GM04504 (cell line): ENCODE data around the gene PRDM5.
A peak's percentile ranks its signal among the peaks of the same experiment; 100 is the strongest.

ENCODE experiments used
- DNase-seq: peaks from one replicate; pipeline ENCODE4 v3.0.0-alpha.2; 2012; ENCODE audit warnings: low read depth

PRDM5 gene

DNA sequence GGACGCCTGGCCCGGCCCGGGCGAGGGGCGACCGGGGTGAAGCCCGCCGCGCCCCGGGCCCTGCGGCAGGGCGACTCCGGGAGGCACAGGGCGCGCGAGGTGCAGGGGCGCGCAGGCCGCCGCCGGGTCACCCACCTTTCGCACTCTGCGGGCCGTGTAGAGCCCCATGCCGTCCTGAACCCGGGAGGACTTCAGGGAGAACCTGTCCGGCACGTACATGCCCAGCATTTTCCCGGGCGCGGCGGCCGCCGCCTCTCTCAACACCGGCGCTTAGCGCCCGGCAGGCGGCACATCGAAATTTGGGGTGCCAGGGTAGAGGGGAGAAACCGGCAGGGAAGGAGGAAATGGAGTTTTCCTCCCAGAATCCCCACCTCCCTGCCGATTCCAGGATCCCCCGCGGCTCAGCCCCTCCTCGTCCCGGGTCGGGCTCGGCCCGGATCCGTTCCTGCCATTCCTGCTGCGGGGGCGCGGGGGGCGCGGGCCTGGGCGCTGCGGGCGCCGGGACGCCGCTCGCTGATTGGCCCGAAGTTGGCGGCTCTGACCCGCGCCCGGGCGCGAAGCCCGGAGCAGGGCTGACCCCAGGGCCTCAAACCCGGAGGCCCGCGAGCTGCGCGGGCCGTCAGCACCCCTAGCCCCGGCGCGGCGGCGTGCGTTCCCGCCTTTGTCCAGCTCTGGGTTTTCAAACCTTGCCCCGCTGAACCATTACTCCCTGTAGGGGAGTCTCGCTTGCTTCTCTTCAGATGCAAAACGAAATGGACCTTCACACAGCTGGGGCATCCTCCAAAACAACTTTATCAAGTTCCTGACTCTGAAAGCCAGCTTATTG is at the start of gene PRDM5:
PRDM5 (minus strand) TSS at position 346 of the 826 bp plus-strand sequence; CDS start at position 228, 118 bp downstream.
- DNase-seq: peak; percentile 28

DNA sequence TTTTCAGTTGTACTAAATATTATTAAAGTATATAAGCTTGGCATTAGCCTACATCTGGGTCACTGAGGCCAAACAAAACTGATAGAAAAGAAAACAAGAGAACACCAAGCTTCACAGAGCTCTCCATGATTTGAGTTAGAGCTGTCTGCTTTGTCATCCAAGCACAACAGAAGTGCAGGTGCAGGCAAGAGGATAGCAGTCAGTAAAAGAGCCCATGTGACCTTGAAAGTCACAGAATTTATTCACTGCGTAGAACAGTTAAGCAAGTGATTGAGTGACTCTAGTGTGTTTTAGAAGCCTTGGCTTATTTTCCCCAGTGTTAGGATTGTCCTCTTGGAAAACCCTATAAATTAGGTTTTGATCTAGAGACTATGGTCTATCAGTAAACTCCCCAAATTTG is 49.4 kb upstream of the PRDM5 start:
- DNase-seq: no peak

DNA sequence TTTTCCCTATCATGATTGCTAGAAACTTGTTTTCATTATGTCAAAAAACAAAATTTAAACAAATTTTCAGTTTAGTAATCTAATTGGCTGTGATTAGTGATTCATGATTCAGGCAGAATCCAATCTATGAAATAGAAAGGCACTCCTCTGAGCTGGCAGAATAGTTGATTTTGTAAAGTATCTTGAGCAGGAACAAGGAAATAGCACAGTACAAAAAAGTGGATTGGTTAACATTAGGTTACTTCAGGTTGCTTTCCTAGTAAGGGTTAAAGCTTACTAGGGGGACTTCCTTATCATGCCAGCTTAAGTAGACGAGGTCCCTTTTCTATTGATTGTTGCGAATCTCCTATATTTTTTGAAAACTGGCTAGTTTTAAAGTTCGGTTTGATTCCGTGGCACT is 43.4 kb upstream of the PRDM5 start:
- DNase-seq: no peak

DNA sequence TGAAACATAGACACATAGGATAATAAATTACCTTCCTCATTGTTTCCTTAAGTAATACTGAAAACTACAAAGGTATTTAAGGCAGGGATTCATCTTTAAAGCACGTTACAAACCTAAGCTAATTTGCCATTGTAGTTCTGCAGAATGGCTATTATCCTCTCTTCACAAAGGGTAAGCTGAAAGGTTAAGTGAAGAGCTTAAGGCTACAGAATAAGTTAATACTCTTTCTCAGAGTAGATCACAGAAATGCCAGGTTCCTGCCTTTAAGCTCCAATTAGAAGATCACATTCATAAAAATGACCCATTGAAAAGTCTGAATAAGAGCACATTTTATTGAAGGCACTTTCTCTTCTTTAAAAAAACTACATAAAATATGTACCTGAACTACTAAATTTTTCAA is 42.1 kb upstream of the PRDM5 start:
- no peak for DNase-seq

DNA sequence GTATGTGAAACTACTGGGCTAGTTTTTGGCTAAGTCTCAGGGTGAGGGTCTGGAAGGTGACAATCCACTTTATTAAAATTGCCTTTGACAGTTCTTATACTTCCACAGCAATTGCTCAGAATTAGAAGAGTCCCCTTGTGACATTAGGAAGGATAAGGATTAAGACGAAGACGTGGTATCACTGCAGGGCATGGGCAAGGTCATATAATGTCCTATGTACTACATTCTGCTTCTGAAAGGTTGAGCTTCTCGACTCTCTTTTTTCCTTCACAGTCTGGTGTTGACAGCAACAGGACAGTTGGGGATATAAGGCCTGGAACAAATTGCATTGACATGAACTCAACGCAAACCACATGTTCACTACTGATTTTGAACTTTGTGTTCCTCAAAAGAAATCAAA is 40.9 kb upstream of the PRDM5 start:
- DNase-seq: no peak

DNA sequence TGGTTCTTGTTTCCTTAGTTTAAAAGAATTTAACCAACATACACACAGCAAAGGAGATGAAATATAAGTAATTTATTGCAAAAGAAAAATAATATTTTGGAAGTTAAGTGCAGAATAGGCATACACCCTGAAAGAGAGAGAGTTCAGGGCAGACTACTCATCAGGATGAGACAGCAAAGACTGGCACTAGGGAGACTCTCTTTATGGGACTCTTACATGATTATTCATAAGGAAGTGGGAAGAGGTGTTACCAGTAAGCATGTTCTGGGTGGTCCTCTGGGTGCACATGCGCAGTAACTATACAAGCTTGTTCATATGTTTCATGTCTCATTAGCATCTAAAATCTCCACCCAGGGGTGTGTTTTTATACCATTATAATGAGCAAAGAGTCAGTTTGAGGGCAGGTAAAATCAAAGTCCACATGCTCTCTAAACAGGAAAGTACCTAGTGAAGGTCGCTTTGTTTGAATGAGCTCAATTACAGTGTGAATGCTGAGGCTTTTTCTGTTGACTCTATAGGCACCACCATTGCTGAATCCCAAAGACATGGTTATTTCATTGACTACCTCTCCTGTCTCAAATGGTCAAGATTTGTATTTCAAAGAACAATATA is 38.2 kb upstream of the PRDM5 start:
- DNase-seq: no peak

DNA sequence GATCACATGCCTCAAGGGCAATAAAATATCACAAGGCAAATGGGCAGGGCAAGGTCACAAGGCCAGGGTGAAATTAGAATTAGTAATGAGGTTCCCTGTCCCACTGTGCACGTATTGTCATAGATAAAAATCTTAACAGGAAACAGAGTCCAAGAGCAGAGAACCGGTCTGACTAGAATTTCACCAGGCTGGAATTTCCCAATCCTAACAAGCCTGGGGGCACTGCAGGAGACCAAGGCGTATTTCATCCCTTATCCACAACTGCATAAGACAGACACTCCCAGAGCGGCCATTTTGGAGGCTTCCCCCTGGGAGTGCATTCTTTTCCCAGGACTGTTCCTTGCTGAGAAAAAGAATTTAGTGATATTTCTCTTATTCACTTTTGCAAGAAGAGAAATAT is 25.9 kb upstream of the PRDM5 start:
- no peak for DNase-seq

DNA sequence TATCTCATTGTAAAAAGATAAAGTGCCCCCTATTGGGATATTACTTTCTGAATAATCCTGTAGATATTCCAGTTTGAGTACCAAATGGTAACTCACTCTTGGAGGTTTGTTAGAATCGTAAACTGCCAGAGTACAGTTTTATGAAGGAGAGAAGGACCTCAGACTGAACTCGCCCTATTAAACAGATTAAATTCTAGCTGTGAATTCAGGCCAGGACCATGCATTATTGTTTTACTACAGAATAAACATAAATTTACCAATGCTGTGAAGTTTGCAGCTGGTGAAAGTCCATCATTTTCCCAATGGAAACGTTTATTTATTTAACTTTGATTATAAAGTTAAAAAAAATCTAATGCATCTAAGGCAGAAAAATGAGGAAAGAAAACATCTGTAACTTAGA is 20.2 kb upstream of the PRDM5 start:
- no peak for DNase-seq

DNA sequence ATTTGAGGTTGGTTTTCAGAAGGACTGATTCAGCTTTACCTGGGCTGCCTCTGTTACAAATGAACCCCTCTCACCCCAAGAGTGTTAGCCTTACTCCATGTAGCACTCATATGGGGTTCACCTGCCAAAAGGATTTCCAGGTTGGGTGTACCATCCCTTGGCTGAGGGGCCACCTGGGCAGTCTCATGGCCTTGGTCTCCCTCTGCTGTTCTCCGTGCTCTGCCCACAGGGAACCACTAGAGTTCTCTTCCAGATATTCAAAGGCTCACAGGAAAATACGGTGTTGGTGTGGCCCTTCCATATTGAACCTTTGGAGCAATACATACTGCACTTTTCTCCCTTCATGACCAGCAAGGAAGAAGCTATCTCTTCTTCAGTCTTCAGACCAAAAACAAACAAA is 18.0 kb upstream of the PRDM5 start:
- no peak for DNase-seq

DNA sequence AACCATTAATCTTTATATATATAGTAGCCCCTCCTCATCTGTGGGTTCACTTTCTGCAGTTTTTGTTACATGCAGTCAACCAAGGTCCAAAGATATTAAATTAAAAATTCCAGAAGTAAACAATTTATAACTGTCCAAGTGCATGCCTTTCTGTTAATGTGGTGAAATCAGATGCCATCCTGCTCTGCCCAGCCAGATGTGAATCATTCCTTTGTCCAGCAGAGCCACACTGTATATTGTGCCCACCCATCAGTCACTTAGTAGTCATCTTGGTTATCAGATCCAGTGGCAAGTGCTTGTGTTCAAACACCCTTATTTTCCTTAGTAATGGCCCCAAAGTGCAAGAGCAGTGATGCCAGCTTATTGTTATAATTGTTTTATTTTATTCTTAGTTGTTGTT is 17.2 kb upstream of the PRDM5 start:
- DNase-seq: no peak

DNA sequence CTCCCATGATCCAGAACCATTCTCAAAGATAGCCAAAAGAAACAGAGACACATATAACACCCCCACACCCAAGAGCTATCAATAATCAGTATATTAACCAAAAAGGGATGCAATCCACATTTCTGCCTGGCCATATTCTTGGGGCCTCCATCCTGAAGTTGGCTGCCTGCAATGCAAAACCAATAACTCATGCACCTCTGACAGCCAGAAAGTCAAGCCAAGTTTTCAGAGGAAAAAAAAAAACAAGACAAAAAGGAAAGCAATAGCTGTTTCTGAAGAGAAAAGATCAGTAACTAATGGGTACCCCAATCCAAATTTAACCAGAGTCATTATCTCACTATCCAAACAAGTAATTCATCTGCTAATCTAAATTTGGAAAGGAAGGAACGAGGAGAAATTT is 7.3 kb upstream of the PRDM5 start:
- DNase-seq: no peak

DNA sequence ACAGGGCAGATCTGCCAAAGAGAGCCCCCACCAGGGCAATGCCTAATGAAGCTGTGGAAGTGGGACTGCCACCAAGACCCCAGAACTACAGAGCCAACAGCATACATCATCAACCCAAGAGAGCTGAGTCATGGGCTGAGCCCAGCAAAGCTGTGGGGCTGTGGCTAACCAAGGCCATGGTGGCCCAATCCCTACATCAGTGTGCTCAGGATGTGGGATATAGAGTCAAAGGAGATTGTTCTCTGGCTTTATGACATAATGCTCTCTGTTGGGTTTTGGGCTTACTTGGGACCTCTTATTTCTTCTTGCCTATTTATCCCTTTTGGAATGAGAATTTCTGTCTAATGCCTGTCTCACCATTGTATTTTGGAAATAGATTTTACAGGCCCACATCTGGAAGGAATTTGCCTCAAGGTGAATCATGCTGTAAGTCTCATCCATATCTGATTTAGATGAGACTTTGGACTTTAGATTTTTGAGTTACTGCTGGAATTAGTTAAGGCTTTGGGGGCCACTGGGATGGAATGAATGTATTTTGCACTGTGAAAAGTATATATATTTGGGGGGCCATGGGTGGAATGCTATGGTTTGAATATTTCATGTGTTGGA is 5.4 kb upstream of the PRDM5 start:
- no peak for DNase-seq

DNA sequence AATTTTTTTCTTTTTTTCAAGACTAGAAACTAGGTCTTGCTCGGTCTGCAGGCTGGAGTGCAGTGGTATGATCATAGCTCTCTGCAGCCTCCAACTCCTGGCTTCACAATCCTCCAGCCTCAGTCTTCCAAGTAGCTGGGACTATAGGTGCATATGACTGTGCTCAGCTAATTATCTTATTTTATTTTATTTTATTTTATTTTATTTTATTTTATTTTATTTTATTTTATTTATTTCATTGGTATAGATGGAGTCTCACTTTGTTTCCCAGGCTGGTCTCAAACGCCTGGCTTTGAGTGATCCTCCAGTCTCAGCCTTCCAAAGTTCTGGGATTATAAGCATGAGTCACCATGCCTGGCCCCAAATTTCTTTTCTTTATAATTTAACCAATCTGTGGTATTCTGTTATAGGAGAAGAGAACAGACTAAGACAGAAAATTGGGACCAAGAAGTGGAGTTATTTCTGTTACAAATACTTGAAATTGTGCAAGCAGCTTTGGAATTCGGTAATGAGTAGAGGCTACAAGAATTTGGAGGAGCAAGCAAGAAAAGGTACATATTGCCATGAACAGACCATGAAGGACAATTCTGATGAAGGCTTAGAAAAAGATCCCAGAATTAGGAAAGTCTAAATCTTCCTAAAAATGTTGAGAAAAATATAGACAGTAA is 4.0 kb upstream of the PRDM5 start:
- DNase-seq: no peak

DNA sequence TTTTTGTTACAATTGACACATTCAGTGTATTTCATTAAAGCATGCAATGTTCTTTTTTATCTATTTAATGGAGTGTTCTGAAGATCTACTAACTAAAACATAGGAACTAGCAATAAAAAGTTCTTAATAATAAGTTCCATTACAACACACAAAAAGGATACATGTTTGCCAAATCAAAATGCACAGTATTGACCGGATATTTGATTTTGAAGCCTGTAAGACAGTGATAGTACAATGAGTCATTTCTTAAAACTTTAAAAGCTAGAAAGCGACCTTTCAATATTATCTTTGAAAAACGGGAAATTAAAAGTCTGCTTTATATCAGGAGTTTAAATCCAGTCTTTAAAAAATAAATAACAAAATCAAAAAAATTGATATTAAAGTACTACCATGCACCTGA is 2.4 kb upstream of the PRDM5 start:
- no peak for DNase-seq

DNA sequence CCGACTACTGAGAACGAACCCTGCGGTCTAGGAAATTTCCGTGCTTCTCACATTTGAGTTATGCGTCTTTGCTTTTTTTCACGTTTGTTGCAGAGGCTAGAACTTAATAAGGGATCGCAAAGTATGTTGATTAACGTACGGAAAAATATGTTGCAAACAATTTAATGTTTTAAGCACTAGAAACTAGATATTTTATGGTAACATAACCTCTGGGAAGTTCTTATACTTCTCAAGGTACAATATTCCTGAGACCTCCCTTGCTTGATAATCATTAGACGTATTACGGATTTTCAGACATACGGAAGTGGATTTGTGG is 639 bp upstream of the PRDM5 start:
- no peak for DNase-seq

DNA sequence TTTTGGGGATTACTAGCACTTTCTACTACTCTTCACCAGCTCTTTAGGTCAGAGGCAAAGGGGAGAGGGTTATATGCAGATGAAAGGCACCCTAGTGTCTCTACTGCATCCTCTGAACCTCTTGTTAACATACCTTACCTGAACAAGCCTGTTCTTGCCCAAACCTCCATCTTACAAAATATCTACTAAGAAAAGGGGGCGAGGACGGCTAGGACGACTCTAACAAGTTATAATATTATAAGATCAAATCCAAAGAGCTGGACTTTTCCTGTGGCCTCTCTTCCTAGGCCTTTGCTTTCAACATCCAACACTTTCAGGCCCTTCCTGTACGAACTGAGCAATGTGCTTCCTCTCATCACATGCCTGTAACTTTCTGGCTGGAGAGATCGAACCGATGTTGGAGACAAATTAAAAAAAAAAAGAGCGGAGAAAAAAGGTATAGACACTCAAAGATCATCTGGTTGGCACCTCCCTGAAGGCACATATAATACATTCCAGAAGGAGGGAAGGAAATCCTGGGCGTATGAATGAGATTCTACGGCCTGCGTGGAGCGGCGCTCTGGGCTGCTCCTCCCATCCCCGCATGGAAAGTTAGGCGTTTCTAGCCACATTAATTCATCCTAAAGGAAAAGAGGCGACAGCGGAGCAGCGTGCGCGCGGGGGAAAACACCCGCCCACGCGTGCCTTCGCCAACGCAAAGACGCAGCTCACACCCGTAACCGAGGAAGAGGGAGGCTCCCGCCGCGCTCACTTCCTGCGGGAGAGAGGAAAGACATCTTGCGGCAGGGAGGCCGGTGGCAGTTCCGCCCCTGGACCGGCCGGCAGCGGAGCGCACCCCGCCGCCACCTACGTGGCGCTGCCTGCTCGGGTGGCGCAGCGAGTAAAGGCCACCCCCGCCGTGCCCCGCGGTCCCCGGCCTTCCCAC is 808 bp downstream of the PRDM5 start:
- DNase-seq: peak; percentile 31

DNA sequence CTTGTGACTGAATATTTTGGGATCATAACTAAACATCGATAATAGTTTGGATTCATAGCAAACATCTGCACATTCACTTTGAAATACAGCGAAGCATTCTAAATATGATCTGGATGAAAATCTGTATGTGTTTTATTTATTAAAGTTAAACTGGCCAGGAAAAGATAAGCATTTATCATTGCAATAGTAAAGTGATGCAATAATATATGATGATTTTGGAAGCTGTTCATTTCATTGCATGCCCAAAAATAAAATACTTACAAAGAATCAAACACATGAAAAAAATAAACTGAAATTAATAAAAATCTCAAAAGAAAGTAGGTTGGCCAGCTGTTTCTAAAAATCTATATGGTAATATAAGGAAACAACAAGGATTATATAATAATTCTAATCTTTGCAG is 1.9 kb downstream of the PRDM5 start:
- no peak for DNase-seq

DNA sequence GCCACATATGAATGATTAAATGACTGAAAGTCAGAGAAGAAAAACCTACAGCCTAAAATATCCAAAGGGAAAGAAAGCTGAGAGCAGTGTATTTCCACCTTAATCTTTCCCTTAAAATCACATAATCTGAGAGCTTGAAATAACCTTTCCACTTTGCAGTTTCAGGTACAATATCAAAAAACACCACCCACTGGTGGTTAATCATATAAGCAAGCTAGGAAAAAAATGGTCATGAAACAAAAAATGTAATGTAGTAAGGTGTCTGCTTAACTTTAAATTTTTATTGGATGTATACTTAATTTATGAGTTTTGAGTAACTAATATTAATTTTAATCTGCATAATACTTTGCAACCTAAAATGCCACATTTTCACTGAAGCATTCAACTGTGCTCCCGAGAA is 3.2 kb downstream of the PRDM5 start:
- no peak for DNase-seq

DNA sequence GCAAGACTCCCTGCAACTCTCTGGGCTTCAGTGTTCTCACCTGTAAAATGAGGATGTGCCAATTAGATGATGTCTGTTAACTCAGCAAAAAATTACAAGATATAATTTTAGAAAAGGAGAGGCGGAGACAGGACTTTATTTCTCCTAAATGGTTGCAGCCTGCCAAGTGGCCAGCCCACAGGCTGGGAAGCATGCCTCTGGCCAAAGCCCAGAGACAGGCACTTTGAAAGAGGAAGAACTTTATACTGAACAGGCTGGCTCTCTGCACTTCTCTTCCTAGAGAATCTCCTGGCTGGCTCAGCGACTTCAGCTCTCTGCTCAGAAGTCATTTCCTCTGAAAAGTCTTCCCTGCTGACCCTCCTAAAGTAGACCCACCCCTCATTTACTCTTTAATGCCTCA is 3.7 kb downstream of the PRDM5 start:
- DNase-seq: peak; percentile 27

DNA sequence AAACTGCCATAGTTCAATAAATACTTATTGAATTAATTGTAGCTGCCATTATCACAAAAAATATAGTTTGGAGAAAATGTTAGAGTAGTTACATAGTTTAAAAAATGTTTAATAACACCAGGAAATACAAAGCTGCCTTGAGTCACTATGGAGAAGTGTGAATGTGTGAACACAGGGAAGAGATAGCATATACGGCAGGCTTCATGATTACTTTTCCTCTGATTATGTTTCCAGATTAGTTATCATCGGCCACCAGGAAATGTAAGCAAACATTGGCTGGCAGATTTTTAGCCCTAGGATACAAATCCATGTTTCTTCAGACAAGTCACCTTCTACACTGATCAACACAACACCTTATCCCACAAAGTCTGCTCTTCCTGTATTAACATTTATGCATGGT is 4.4 kb downstream of the PRDM5 start:
- DNase-seq: no peak

DNA sequence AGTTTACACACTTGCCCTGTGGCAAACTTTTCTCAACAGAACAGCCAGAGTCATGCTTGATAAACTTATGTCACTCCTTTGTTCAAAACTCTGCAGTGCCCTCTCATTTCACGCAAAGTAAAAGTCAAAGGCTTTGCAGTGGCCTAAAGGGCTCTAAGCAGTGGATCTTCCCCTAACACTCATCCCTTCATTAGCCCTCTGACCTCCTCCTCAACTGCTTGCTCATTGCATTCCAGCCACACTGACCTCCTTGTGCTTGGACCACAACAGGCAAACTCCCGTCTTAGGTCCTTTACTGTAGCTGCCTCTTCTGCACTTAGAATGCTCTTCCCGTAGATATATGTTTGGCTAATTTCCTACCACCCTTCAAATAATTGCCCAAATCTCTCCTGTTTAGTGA is 5.6 kb downstream of the PRDM5 start:
- no peak for DNase-seq

DNA sequence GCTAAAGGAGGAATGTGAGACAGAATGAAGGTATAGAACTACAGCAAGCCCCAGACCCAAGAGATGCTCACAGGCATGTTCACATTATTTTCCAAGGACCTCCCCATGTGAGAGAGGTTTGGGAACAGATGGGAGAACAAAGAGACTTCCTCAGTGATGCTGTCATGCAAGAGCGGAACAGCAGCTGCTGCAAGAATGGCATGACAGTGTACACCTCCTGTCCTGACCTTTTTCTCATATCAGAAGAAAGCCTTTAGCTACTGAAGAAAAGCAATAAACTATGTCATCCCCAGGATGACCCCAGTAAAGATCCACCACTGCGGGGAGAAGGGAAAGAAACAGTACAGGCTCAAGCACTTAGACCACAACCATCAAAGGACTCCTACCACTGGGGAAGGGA is 7.2 kb downstream of the PRDM5 start:
- DNase-seq: no peak
